ENCODE results near the gene SYPL1.

The SYPL1 gene

DNA sequence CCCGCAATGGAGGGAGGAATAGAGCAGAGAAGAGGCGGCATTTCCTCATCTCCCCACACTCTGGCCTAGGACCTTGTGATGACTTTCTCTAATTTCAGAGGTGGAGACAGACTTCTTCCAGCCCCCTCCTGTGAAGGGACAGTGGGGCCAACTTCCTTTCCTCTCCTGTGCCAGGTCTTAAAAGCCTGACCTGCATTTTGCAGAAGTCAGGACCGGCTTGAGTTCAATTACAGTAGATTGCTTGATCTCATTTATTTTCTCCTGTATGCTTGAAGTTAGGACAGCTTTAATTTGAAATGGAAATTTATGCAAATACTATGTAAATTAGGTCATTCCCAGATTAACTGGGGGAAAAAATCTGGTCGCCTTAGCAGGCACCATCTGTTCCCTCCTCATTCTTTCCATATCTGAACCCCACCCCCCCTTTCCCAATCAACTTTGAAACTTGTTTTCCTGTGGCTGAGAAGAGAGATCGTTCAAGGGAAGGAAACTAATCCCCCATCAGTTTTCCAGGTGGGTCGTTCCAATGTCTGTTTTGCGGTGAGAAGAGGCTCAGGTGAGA lies 57.1 kb downstream of the SYPL1 start (continued):
- no peak for TF ChIP-seq ZNF19 (tag by site-specific recombination; IDR thresholded peaks at IDR 0.05; ENCODE audit: low read depth)

DNA sequence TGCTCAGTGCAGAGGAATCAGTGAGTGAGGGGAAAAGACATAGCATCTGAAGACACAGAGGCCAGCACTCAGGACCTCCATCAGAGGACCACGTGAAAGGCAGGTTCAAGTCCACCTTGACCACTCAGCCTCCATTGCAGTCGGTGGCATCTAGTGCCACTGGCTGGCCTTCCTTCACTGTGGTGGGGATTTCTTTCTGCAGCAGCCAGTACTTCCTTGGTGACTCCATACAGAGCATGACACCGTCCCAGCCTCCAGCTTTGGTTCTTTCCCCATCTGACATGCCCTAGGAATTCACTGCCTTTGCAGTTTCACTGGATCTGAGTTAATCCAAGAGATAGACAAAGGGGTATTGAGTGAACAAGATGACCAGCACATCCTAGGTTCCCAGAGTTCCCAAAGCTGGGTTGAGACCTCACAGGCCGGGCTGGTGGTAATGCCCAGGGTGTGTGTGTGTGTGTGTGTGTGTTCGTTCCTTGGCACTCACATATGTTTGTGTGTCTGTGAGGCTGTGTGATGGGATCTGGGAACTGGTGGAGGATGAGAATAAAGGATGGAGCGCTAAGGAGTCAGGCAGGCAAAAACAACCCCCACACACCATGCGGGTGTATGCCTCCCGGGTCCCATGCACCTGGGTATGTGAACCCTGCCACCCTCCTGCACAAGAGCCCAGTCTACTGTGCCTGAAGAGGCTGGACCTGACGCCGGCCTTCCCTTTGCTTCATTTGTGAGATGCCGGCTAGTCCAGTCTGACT lies 57.8 kb downstream of the SYPL1 start:
- POLR2A ChIA-PET: no interaction called here
- Histone ChIP-seq H3K4me1 (ENCODE audit: control insufficient read depth, insufficient read depth, low read length) (no peaks in the 10 kb centered on the region), H3K9me3 (ENCODE audit: control insufficient read depth, insufficient read depth, low read depth, low read length) (no peaks in the 10 kb centered on the region), H3K27ac (ENCODE audit: extremely low read depth, low read depth, low read length) (no peak overlapping the region), H3K36me3 (ENCODE audit: control insufficient read depth in 2 of 2, insufficient read depth in 1 of 2, low read length in 2 of 2) (no peaks in the 10 kb centered on the region), H3K4me3 (ENCODE audit: low read depth, low read length) (no peak overlapping the region)
- TF ChIP-seq HOXA7 (CRISPR knock-in tag; IDR thresholded peaks at IDR 0.05; ENCODE audit: borderline replicate concordance) (no peak), ZNF324 (tag by site-specific recombination; IDR thresholded peaks at IDR 0.05) (no peak), ZNF133 (tag by site-specific recombination; IDR thresholded peaks at IDR 0.05) (no peak), YY2 (tag by site-specific recombination; IDR thresholded peaks at IDR 0.05) (no peak), FEZF1 (tag by site-specific recombination; IDR thresholded peaks at IDR 0.05) (no peak), ZNF707 (tag by site-specific recombination; IDR thresholded peaks at IDR 0.05) (no peak), ZNF416 (tag by site-specific recombination; IDR thresholded peaks at IDR 0.05) (no peak), KLF10 (tag by site-specific recombination; IDR thresholded peaks at IDR 0.05) (no peak)
- TF ChIP-seq, protein P1, sequence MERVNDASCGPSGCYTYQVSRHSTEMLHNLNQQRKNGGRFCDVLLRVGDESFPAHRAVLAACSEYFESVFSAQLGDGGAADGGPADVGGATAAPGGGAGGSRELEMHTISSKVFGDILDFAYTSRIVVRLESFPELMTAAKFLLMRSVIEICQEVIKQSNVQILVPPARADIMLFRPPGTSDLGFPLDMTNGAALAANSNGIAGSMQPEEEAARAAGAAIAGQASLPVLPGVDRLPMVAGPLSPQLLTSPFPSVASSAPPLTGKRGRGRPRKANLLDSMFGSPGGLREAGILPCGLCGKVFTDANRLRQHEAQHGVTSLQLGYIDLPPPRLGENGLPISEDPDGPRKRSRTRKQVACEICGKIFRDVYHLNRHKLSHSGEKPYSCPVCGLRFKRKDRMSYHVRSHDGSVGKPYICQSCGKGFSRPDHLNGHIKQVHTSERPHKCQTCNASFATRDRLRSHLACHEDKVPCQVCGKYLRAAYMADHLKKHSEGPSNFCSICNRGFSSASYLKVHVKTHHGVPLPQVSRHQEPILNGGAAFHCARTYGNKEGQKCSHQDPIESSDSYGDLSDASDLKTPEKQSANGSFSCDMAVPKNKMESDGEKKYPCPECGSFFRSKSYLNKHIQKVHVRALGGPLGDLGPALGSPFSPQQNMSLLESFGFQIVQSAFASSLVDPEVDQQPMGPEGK (tag by site-specific recombination; IDR thresholded peaks at IDR 0.05): no peak
- TF ChIP-seq, protein P2, sequence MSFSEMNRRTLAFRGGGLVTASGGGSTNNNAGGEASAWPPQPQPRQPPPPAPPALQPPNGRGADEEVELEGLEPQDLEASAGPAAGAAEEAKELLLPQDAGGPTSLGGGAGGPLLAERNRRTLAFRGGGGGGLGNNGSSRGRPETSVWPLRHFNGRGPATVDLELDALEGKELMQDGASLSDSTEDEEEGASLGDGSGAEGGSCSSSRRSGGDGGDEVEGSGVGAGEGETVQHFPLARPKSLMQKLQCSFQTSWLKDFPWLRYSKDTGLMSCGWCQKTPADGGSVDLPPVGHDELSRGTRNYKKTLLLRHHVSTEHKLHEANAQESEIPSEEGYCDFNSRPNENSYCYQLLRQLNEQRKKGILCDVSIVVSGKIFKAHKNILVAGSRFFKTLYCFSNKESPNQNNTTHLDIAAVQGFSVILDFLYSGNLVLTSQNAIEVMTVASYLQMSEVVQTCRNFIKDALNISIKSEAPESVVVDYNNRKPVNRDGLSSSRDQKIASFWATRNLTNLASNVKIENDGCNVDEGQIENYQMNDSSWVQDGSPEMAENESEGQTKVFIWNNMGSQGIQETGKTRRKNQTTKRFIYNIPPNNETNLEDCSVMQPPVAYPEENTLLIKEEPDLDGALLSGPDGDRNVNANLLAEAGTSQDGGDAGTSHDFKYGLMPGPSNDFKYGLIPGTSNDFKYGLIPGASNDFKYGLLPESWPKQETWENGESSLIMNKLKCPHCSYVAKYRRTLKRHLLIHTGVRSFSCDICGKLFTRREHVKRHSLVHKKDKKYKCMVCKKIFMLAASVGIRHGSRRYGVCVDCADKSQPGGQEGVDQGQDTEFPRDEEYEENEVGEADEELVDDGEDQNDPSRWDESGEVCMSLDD (tag by site-specific recombination; IDR thresholded peaks at IDR 0.05): no peak
- TF ChIP-seq, protein P3, sequence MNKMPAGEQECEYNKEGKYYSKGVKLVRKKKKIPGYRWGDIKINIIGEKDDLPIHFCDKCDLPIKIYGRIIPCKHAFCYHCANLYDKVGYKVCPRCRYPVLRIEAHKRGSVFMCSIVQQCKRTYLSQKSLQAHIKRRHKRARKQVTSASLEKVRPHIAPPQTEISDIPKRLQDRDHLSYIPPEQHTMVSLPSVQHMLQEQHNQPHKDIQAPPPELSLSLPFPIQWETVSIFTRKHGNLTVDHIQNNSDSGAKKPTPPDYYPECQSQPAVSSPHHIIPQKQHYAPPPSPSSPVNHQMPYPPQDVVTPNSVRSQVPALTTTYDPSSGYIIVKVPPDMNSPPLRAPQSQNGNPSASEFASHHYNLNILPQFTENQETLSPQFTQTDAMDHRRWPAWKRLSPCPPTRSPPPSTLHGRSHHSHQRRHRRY (tag by site-specific recombination; IDR thresholded peaks at IDR 0.05): no peak
- CTCF ChIA-PET: interaction anchor here (0.6 to 1.4 kb wide), 3 partner anchors 99 to 113 kb away, joined by 4 to 7 read pairs (median 5); no protein-coding TSS in a partner anchor

DNA sequence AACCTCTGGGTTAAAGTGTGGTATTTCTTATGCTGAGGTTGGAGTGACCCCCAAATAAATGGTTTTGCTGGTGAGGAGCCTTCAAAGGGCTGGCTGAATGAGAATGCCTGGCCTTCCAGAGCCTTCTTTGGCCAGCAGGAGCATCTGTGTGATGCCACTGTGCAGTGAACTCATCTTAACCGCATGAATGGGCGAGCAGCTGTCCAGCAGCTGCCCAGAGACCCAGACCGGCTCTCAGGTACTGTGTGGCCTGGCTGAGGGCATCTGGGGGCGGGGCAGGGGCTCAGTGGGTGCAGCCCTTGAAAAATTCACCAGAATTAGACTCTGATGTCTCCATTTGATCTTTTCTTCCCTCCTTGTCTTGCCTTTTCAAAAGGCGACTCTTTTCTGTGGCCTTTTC lies 59.0 kb downstream of the SYPL1 start:
- Histone ChIP-seq H3K4me3 (ENCODE audit: low read depth, low read length) (no peak overlapping the region), H3K9me3 (ENCODE audit: control insufficient read depth, insufficient read depth, low read depth, low read length) (no peaks in the 10 kb centered on the region), H3K27ac (ENCODE audit: extremely low read depth, low read depth, low read length) (no peak overlapping the region), H3K36me3 (ENCODE audit: control insufficient read depth in 2 of 2, insufficient read depth in 1 of 2, low read length in 2 of 2) (no peaks in the 10 kb centered on the region), H3K4me1 (ENCODE audit: control insufficient read depth, insufficient read depth, low read length) (no peaks in the 10 kb centered on the region)
- ChIA-PET CTCF (interaction anchor here (1.1 kb wide), 1 partner anchor 114 kb away, joined by 5 read pairs; no protein-coding TSS in a partner anchor), POLR2A (no interaction called here)
- TF ChIP-seq, protein P4, sequence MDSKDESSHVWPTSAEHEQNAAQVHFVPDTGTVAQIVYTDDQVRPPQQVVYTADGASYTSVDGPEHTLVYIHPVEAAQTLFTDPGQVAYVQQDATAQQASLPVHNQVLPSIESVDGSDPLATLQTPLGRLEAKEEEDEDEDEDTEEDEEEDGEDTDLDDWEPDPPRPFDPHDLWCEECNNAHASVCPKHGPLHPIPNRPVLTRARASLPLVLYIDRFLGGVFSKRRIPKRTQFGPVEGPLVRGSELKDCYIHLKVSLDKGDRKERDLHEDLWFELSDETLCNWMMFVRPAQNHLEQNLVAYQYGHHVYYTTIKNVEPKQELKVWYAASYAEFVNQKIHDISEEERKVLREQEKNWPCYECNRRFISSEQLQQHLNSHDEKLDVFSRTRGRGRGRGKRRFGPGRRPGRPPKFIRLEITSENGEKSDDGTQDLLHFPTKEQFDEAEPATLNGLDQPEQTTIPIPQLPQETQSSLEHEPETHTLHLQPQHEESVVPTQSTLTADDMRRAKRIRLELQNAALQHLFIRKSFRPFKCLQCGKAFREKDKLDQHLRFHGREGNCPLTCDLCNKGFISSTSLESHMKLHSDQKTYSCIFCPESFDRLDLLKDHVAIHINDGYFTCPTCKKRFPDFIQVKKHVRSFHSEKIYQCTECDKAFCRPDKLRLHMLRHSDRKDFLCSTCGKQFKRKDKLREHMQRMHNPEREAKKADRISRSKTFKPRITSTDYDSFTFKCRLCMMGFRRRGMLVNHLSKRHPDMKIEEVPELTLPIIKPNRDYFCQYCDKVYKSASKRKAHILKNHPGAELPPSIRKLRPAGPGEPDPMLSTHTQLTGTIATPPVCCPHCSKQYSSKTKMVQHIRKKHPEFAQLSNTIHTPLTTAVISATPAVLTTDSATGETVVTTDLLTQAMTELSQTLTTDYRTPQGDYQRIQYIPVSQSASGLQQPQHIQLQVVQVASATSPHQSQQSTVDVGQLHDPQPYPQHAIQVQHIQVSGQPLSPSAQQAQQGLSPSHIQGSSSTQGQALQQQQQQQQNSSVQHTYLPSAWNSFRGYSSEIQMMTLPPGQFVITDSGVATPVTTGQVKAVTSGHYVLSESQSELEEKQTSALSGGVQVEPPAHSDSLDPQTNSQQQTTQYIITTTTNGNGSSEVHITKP (tag by site-specific recombination; IDR thresholded peaks at IDR 0.05): no peak
- TF ChIP-seq, protein P5, sequence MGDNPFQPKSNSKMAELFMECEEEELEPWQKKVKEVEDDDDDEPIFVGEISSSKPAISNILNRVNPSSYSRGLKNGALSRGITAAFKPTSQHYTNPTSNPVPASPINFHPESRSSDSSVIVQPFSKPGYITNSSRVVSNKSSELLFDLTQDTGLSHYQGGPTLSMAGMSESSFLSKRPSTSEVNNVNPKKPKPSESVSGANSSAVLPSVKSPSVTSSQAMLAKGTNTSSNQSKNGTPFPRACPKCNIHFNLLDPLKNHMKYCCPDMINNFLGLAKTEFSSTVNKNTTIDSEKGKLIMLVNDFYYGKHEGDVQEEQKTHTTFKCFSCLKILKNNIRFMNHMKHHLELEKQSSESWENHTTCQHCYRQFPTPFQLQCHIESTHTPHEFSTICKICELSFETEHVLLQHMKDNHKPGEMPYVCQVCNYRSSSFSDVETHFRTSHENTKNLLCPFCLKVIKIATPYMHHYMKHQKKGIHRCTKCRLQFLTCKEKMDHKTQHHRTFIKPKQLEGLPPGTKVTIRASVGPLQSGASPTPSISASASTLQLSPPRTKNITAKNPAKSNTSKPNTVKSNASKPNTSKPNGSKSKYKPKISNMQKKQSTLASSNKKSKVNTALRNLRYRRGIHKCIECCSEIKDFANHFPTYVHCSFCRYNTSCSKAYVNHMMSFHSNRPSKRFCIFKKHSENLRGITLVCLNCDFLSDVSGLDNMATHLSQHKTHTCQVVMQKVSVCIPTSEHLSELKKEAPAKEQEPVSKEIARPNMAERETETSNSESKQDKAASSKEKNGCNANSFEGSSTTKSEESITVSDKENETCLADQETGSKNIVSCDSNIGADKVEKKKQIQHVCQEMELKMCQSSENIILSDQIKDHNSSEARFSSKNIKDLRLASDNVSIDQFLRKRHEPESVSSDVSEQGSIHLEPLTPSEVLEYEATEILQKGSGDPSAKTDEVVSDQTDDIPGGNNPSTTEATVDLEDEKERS (tag by site-specific recombination; IDR thresholded peaks at IDR 0.05): no peak
- TF ChIP-seq, protein P6, sequence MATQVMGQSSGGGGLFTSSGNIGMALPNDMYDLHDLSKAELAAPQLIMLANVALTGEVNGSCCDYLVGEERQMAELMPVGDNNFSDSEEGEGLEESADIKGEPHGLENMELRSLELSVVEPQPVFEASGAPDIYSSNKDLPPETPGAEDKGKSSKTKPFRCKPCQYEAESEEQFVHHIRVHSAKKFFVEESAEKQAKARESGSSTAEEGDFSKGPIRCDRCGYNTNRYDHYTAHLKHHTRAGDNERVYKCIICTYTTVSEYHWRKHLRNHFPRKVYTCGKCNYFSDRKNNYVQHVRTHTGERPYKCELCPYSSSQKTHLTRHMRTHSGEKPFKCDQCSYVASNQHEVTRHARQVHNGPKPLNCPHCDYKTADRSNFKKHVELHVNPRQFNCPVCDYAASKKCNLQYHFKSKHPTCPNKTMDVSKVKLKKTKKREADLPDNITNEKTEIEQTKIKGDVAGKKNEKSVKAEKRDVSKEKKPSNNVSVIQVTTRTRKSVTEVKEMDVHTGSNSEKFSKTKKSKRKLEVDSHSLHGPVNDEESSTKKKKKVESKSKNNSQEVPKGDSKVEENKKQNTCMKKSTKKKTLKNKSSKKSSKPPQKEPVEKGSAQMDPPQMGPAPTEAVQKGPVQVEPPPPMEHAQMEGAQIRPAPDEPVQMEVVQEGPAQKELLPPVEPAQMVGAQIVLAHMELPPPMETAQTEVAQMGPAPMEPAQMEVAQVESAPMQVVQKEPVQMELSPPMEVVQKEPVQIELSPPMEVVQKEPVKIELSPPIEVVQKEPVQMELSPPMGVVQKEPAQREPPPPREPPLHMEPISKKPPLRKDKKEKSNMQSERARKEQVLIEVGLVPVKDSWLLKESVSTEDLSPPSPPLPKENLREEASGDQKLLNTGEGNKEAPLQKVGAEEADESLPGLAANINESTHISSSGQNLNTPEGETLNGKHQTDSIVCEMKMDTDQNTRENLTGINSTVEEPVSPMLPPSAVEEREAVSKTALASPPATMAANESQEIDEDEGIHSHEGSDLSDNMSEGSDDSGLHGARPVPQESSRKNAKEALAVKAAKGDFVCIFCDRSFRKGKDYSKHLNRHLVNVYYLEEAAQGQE (tag by site-specific recombination; IDR thresholded peaks at IDR 0.05): peak; percentile 62; the same call in 1 of the 2 replicates

Measured in HEK293 (cell line).